Hepatic stellate cell (primary cell): Measurements from ENCODE around the gene BCL2.

ENCODE experiments used
- DNase-seq: peaks from one replicate; pipeline ENCODE4 v3.0.0; 2011; ENCODE audit warnings: low spot score

The BCL2 gene

DNA sequence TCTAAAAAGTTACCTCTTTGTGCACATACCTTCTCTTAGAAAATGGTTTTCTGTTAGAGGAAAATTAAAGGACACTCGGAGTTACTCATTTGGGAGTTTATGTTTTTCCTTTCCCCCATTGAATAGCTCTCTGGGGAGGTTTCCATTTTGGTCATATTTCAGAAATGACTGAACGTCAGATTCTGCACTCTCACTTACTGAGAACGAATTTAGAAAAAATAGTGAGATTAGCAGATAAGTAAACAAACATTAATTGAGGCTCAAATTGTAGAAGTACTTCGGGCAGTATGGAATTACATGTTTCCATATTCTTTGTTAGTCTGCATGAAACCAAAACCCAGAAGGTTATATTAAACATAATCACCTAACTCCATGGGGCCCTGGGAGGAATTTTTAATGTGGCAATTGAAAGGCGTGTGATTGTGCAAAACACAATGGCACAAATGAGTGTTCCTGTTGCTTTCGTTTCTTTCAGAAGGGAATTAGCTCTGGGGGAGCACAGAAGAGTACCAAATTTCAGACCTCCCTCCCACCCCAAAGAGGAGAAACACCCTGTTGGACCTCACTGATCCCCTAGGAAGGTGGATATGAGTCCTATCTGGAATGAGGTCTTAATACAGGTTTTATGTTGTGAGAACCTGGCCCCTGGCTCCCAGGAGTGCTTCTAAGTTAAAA is 212.3 kb downstream of the BCL2 start:
- DNase-seq, result no peak

DNA sequence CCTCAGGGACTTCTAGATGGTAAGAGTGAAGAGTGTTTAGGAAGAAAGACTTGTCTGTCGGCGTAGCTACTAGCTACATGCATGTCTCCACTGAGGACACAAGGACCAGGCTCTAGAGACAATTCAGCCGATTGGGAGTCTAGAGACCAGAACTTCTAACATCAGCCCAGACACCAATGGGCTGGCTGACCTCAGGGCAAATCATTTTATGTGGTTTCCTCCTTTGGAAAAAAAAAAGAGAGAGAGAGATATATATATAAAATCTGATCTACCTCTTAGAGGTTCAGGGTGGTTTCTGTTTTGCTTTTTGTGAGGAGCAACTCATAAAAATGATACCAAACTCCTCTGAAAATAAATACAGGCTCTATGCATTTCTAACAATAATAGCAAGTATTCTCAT is 212.8 kb downstream of the BCL2 start:
- no peak for DNase-seq

DNA sequence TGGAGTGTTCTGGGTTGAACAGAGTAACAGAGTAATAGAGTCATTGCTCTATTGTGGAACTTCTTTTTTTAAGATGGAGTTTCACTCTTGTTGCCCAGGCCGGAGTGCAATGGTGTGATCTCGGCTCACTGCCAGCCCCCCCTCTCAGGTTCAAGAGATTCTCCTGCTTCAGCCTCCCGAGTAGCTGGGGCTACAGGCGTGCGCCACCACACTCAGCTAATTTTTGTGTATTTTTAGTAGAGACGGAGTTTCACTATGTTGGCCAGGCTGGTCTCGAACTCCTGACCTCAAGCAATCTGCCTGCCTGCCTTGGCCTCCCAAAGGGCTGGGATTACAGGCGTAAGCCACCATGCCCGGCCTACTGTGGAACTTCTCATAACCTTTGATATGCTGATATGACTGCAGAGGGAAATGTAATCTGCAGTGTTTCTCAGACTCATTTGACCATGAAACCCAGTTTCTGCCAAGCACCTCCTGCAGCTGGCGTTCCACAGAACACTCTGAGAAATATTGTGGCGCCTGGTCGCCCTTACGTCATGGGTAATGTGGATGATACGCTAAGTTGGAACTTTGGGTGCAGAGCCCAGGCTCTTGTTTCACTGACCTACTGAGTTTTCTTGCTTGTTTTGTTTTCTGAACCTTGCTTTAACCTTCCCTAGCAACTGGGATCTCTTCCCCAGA is 213.8 kb downstream of the BCL2 start:
- no peak for DNase-seq

DNA sequence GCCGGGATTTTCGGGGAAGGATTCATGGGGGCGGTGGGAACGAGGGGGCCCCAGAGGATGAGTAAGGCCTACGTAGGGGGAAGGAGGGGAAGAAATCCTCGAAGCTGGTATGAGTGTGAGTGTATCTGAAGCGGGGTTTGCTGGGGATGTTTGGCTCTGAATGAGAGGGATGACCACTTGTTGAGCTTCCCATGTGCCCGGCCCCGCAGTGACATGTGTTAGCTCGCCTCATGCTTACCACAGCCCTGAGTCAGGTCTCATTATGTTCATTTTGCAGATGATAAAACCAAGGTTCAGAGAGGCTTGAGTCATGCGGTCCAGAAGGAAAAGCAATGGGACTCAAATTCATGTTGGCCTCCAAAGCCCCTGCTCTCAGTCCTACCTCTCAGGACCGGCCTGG is 214.7 kb downstream of the BCL2 start:
- no peak for DNase-seq

DNA sequence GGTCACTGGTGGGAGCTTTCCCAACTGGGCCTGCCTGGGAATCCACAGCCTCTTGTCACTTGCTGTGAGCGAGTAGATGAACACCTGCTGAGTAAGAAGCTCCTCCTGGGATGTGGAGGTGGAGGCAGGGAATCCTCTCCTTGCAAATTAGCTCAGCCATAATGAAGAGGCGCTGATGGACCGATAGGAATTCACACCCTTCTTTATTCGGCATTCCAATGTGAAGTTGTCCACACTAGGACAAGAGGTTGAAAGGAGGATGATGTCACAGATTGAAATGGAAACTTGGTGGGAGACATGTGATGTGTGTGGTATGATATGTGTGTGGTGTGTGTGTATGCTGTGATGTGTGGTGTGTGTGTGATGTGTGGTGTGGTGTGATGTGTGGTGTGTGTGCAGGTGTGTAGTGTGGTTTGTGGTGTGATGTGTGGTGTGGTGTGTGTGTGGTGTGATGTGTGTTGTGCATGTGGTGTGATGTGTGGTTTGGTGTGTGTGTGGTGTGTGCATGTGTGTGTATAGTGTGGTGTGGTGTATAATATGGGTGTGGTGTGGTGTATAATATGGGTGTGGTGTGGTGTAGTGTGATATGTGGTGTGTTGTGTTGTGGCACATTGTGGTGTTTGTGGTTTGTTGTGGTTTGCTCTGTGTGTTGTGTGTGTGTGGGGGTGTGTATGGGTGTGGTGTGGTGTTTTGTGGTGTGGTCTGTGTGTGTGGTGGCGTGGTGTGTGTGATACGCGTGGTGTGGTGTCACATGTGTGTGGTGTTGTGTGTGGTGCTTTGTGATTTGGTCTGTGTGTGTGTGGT is 216.4 kb downstream of the BCL2 start:
- no peak for DNase-seq

DNA sequence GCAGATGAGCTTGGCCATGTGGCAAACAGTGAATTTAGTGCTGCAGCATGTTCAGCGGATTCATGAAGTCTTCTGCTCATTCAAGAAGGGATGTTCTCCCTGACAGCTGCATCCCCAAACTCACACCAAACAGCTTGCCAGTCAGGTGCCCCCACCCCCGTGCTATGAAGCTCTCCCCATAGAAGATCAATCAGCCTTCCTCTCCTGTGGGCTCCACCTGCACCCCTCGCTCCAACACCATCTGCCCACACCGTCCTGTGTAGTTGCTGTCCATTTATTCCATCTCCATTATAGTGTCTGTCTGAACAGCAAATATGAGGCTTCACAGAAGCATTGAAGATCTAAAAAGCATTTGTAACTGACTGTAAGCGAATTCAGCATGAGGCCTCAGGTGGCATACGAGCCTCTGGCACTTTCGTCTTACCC is 218.9 kb downstream of the BCL2 start:
- DNase-seq, result no peak

DNA sequence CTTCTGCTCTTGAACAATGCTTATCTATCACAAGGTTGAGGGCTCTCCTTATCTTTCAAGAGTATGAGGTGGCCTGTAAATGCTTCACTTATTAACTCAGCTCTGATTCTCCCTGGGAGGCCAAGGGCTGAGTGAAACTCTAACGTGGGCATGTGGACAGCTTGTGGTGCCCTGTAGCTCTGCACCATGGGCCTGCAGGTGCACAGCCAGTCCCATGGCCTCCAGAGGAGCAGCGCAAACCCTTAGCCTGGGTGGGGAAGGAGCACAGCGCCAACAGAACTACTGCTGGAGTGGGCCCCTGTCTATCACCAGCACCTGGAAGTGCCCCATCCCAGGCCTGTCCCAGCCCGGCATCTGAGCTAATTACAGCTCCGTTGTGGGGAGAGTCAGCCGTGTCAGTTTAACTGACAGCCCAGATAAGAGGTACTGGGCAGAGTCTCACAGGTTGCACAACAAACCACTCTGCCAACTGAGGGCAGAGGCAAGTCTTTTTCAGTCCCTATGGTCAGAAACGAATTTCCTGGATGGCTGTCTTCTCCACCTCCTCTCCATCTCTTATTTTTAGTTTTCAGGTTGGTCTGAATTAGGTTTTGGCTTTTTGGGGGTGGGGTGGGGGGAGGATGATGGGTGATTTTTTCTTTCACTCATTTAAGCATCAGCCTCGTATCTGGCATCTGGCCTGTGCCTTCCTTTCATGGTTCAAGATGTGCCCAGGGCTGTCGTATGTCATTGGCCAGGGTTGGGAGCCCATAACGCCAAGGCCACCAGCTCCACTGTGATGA is 219.5 kb downstream of the BCL2 start:
- no peak for DNase-seq

DNA sequence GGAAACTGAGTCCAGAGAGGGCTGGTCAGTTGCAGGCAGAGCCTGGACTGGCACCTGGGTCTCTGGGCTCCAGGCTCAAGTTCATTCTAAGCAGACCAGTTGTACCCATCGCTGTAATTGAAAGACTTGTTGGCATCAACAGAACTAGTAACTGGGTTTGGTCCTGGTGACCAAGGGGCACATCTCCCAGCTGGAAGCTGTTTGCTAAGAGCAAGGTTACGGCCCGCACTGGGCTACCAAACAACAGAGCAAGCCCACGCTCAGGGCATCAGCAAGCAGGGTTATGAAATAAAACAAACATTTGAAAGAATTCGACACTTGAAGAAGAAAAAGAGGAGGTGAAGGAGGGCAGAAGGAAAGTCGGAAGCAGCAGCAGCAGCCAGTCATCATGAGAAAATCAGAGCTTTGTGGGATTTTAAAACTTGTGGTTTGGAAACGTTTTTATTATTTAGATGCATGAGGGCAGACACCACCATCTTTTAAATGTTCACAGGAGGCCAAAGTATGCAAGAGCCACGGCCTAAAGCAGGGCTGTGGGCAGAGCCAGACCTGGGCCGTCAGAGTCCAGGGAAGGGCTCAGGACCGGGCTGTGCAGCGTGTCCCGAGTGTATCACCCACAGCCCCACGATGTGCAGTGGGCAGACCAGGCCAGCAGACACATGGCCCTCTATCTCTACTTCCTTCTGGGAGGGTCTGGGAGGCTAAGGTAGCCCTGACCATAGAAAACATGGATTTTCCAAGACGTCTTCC is 220.3 kb downstream of the BCL2 start:
- DNase-seq, result no peak

DNA sequence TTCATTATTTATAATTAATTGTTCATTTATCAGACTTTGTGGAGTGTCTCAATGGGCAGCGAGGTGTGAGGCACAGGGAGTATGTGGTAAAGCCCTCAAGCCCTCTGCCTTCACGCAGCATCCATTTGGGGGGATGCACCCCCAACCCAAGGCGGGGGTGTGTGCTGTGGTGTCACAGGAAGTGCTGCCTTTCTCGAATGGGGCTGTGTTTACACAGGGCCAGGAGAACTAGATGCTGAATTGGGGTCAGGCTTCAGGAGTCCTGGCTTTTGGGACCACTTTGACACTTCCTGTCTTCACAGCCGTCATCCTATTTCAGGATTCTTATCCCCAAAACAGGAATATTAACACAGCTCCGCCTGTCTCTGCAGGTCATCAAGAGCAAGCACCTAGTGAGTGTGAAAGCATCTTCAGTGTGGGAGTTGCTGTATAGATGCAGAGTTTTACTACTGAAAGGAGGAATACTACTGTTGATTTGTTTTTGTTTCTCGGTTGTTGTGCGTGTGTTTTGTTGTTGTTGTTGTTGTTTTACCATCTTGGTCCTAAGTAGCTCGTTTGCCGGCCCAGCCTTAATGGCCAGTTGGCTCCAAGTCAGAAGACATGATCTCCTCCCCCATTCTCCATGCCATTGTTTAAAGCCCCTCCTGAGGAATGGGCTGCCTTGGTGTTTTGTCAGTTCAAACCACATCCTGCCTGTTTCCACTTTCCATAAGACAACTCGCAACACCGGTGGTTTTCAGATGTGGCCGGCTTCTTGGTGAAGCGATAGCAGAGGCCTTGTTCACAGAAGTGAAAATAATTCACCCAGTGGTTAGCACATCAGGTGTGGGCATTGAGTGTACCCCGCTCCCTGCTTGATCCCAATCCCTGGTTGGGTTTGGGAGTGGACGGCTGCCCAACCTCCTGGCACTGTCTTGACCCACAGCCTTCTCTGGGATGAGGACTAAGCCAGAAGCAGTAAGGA is 221.3 kb downstream of the BCL2 start:
- no peak for DNase-seq

DNA sequence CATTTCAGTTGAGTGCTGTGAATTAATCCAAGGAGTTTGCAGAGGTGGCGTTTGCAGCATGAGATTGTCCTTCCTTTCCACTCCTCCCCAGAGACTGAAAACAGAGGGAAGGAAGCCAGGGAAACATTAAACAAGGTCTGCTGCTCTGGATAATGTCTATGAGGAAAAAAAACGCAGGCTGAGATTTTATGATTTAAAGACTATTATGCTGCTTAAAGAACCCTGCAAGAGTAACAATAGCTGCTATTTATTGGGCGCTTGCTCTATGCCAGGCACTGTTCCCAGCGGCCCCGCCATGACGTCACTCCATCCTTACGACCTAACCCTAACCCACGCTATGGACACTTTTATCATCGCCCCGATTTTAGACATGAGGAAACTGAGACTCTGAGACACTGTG is 222.4 kb downstream of the BCL2 start:
- no peak for DNase-seq

DNA sequence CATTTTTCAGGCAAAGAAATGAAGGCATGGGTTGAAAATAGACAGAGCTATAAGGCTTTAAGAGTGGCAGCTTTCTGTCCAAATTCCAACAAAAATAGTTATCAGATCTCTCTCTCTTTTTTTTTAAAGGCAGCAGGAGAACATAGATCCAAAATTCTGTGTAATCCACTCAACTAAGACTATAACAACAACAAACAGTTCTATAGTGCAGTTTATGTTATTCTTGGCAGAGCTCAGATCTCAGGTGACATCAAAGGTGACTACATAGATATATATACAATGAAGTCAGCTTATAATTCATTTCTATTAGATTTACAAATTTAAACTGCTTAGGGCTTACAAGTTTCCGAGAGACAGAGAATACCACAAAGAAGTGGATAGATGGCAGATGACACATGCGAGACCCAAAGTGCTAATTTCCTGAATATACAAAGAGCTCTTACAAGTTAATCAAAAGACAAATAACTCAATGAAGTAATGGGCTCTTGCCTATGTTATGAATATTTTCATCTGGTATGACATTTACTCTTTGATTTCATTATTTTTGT is 223.2 kb downstream of the BCL2 start:
- no peak for DNase-seq

DNA sequence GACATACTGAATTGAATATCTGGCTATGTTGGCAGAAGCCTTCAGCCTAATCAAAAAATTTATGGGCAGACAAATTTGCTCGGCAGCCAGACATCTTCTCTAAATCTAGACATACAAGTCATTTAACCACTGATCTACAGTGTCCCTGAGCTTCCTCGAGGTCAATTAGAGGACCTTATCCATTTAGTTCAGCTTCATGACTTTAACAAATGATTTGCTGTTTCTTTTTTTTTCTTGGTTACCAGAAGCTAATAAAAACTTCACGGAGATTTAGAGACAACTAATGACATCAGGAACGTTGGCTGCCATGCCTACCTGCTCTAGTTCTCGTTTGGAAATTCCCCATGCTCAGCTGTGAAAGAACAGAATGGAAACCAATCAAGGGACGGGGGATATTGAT is 223.8 kb downstream of the BCL2 start:
- no peak for DNase-seq

DNA sequence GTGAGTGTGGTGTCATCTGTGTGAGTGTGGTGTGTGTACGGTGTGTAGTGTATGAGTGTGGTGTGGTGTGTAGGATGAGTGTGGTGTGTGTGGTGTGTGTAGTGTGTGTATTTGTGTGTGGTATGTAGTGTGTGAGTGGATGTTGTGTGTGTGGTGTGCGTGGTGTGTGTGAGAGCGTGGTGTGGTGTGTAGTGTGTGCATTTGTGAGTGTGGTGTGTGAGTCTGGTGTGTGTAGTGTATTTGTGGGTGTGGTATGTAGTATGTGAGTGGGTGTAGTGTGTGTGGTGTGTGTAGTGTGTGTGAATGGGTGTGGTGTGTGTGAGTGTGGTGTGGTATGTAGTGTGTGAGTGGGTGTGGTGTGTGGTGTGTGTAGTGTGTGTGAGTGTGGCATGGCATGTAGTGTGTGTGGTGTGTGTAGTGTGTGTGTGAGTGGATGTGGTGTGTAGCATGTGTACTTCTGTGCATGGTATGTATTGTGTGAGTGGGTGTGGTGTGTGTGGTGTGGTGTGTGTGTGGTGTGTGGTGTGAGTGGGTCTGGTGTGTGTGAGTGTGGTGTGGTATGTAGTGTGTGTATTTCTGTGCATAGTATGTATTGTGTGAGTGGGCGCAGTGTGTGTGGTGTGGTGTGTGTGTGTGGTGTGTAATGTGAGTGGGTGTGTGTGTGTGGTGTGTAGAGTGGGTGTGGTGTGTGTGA is 227.8 kb downstream of the BCL2 start:
- no peak for DNase-seq

DNA sequence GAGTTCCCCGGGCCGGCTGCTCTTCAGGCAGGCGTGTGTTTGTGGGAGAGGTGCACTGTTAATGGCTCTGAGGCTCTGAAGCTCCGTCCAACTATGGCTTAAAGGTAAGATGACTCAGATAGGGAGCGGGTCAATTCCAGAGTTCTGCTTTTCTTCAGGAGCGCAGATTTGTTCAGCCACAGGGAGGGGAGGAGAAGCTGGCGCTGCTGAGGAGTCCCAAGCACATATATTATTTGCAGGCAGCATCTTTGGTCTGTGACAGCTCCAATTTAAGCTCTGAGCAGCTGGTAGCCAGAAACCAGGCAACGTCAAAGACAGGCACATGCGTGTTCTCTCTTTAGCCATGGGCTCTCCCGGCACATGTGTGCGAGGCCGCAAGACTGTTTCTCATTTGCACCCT is 229.2 kb downstream of the BCL2 start:
- DNase-seq, result no peak

DNA sequence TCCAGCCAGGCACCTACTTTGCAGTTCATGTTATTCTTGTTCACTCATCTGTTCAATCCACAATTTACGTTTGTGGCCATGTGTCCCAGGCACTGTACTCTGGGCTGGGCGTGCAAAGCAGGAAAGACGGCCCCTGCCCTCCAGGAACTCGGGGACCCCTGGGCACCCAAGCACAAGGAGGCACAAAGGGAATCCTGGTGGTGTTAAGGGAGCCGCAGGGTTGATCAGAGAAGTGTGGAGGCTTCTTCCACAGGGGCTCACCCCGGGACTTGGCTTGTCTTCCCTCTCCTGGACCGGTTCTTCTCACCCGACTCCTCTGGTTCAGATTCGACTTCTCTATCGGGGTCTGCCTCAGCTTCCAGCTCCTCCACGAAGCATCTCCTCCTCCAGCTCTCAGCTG is 230.5 kb downstream of the BCL2 start:
- no peak for DNase-seq

DNA sequence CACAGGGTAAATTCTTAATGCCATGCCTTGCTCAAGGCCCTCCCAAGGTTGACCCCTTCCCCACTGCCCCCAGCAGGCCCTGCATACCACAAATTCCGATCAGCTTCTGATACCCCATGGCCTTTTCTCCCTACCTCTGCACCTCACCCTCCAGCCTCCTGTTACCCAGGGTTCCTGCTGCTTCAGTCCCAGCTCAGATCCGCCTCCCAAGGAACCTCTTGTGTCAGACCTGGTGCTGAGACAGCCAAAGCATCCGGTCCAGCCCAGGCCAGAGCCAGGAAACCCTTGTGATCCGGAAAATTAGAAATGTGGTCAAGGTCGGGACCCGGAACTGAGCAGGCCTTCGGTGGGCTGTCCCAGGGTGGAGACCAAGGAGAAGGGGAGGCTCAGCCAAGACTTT is 231.3 kb downstream of the BCL2 start:
- DNase-seq, result no peak

DNA sequence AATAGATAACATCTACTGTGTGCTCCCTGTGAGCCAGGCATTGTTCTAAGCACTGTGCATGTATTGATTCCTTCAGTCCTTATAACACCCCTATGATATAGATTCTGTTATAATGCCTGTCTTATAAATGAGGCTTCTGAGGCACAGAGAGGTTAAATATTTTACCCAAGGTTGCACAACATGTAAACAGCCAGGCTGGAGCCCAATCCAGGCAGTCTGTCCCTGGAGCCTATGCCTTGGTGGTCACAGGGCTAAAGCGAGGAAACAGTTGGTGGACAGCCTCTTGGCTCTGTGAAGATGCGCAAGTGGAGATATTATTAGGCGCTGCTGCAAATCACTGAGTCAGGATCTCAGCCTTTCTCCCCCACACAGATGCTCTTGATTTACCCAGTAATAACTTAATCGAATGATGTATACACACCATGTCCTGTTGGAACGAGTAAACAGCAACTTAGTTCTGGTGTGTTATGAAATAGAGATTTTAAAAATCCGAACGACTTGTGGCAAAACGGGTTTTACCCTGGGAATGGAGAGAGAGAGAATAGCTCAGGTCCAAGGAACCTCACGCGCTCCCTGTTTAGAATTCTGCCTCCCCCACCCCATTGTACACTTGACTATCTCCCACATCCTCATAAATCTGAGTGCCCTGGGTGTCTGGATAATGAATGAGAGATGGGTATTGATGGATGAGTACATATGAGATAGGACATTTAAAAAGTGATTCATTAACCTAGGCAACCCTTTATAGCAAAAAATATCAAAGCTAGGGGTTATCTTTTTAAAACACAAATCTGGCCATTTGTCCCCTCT is 231.9 kb downstream of the BCL2 start:
- DNase-seq, result no peak

DNA sequence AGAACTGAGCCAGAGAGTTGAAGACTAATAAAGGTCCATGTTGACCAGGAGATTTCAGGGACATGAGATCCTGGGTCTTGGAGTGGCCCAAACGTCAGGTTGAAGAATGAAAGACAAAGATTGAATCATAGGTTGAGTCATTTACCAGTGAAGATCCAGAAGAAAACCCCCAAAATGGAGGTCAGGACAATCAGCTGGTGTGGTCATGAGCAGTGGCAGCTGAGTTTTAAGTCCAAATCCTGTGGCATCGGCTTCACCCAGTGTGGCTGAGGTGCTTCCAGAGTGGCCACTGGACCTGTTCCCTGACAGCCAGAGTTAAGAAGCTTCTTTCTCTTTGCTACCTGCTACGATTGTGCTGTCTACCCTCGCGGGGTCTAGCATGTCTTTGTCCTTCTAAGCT is 234.0 kb downstream of the BCL2 start:
- no peak for DNase-seq

DNA sequence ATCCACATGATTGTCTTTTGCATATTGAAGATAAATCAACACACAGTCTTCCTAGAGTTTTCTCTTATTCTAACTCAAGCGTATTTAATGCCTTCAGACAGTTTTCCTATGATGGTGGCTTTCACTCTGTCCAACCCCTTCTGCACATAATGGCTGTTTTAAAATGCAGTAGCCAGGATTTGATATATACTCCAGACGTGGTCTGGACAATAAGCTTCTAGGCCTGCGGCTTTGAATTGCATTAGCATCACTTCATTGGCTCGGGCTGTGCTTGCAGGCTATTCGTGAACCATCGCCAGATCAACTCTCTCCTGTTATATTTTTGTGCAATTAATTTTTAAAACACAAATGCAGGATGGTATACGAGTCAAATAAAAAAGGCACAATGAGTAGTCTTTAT is 235.3 kb downstream of the BCL2 start:
- DNase-seq, result no peak
